Stimulated activated CD8-positive, alpha-beta memory T cell treated with anti-CD3 and anti-CD28 coated beads, Interleukin-7, amount 100 ng/mL, for 24 hours (primary cell): ENCODE results near the gene U2SURP.
"Not testable (repeated sequence)": the region's sequence is repeated elsewhere in the genome, so short reads cannot be mapped to it uniquely, and the experiment has no call there.

ENCODE experiments used
- DNase-seq: peaks from one replicate; pipeline ENCODE4 v3.0.0-alpha.2; 2020; ENCODE audit warnings: low read depth

U2SURP gene

DNA sequence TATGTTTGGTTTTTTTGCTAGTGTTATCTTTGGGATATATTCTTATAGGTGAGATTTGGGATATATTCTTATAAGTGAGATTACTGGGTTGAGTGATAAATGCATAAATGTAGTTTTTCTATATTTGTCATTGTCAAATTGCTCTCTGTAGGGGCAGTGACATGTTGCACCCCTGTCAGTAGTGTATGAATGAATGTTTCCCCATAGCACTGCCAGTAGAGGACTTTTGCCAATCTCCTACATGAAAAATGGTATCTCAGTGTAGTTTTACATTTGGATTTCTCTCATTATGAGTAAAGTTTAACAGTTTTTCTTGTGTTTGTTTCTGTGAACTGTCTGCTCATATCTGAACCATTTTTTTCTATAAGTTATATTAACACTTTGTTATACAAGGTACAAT, 13.6 kb downstream of the U2SURP start:
- DNase-seq = no peak

DNA sequence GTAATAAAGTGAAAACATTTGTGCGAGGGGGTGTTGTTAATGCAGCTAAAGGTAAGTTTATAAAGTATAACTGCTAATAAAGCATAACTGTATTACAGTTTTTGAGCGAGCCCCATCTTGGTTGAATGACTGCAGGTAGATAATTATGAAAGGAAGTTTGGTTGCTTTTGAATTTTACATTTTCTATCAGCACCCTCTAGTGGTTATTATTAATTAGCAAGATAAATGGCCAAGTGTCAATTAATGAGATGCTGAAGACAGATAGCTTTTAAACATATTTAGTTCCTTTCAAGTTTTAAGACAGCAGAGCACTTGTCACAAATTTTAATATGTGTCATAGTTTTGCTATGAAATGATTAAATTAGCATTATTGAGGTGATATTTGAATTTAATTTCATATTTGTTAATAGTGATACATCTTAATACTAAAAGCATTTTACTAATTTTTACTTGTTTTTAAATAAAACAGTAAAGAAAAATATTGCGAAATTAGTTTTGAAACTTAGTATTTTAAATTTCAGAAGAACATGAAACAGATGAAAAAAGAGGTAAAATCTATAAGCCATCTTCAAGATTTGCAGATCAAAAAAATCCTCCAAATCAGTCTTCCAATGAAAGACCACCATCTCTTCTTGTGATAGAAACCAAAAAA, 15.1 kb downstream of the U2SURP start:
- no peak for DNase-seq

DNA sequence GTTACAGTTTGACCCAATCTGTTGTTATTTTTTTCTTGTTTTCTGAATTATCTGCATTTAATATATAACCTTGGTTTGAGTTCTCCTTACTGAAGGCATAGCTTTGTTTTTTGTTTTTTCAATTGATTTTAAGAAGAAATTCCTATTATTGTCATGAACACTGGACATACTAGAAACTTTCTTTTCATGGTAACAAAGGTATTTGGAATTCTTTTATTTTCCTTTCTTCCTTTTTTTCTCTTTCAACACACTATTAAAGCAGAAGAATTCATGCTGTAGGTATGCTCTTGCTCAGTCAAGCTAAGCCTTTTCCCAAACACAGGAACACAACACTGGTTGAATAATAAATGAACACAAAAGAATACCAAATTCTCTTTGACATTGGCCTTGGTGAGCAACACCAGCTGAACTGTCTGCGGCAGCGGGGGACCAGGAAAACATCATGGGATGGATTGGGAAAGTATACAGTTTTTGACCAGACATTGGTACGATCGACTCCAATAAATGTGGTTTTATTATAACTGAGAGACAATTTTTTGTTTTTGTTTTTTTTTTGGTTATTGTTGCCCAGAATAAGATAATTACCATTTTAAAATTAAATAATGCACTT, 23.1 kb downstream of the U2SURP start:
- DNase-seq = no peak

DNA sequence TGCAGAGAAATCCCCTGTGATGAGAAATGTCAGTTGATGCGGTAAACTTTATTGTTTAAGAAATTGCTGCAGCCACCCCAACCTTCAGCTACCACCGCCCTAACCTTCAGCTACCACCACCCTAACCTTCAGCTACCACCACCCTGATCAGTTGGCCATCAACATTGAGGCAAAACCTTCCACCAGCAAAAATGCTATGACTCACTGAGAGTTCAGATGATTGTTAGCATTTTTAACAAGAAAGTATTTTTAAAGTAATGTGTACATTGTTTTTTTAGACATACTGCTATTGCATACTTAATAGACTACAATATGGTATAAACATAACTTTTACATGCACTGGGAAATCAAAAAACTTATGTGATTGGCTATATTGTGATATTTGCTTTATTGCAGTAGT, 30.0 kb downstream of the U2SURP start:
- DNase-seq = no peak

DNA sequence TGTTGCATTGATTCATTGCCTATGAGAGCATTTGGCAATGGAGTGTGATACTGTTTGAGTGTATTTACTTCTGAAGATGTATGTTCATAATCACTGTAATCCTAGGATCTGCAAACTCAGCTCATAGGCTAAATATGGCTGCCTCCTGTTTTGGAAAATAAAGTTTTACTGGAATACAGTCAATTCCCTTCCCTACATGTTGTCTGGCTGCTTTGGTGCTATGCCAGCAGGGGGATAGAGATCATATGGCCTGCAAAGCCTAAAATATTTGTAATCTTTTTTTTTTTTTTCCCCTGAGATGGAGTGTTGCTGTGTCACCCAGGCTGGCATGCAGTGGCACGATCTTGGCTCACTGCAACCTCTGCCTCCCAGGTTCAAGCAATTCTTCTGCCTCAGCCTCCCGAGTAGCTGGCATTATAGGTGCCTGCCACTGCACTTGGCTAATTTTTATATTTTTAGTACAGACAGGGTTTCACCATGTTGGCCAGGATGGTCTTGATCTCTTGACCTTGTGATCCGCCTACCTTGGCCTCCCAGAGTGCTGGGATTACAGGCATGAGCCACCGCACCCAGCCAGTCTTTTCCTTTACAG, 30.5 kb downstream of the U2SURP start:
- DNase-seq = not testable (repeated sequence)

DNA sequence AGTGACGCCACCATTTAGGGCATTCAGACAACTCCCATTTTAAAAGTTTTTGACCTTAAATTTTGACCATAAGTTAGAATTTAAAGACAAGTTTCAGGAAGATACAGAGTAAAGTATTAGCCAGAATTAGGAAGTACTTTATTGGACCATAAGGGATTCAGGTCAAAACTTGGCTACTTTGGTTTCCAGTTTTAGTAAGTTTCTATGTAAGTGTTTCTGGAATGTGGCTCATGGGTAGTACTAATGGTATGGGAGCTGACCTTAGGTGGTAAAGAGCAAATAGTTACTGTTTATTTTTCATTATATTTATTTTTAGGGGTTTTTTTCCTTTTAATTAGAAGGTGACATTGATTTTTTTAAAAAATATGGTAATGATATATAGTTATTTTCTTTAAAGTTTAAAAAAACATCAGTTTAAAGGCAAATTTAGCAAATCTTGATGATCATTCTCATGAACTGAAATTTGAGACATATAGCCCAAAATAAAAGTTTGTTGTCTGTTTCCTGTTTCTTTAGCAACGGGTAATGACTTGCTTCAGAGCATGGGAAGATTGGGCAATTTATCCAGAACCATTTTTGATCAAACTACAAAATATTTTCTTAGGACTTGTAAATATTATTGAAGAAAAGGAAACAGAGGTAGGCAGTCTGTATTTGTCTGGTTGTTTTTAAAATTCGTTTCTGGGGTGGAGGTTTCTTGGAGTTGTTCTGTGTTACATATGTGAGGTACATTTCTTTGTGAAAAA, 34.3 kb downstream of the U2SURP start:
- DNase-seq = no peak

DNA sequence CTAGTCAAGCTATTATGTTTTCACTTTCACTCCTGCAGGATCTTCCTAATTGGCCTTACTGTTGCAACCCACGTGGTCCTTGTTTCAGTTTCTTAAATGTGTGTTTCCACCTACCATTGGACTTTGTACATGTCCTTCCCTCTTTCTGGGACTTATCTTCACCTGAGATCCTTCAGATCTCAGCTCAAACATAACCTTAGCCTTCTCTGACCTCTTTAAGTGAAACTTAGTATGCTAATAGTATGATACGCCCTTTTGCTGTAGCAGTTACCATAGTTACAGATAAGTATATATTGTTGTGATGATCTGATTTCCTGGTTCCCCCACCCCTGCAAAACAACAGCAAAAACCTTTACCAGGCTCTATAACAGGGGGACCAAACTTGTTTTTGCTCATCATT, 35.2 kb downstream of the U2SURP start:
- no peak for DNase-seq

DNA sequence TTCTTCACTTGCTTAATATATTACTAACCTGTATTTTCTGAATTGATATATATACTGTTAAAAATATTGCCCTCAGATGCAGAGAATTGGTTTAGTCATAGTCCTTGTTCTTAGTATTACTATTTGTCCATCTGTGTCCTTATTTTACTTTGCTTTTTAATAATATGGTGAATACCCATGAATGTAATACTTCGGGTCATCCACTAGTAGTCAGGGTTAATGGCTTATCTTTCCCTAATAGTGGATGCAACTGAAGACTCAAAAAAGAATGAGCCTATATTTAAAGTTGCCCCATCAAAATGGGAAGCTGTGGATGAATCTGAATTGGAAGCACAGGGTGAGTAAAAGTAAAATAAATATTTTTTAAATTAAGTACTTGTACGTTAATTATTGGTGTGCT, 36.5 kb downstream of the U2SURP start:
- no peak for DNase-seq

DNA sequence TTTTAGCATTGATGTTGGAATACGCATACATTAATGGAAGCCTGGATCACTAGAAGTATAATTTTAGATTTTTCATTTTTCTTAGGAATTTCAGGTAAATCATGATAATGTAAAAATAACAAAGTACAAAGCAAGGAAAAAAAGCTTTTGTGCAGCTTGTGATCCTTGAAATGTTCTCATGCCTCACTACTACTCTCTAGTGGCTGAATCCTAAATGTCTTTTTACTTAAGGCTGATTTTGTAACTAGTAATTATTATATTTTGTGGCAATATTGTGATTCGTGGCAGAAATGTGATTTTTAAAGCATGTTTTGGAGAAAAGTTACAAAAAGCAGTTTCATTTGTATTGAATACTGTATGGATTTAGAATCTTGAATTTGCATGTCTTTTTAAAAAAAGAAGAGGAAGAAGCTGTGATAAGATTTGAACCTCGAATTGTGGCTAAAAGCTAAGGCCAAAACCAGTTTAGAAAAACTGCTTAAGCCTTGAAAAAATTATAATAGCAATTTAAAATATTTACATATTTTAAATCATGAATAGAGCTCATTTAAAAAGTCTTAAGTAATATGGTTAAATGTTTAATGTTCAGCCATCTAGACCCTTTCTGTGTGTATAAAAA, 39.0 kb downstream of the U2SURP start:
- DNase-seq = no peak

DNA sequence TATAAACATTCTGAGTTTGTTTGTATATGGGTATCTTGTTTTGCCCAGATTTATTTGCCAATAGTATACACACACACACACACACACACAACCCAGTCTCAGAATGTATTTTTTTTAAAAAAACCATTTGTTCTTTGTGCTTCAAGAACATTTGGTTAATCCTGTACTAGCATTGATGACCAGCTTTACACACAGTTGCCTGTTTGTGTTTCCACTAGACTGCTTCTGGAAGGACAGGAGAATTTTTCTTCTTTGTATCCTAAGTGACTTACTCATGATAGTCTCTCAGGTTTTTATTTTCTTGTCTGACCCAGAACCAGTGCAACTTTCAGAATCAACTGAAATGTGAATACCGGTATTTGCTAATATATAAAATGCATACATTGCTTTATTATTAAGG, 40.5 kb downstream of the U2SURP start:
- DNase-seq = no peak

DNA sequence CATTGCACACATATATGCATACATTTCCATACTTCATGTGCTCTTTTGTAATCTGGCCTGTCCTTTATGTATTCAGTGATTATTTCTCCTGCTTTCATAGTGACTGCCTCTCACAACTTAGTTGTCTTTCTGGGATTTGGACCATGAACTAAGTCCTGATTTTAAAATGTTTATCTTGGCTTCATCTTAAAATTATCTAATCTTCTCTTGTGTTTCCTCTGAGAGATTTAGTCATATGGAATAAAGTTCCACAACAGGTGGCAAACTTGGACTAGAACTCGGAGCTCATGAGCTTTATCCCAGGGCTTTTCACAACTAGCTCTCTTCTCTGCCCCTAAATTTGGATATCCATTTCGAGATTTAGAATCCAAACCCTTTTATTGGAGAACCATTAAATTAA, 44.3 kb downstream of the U2SURP start:
- DNase-seq = no peak

DNA sequence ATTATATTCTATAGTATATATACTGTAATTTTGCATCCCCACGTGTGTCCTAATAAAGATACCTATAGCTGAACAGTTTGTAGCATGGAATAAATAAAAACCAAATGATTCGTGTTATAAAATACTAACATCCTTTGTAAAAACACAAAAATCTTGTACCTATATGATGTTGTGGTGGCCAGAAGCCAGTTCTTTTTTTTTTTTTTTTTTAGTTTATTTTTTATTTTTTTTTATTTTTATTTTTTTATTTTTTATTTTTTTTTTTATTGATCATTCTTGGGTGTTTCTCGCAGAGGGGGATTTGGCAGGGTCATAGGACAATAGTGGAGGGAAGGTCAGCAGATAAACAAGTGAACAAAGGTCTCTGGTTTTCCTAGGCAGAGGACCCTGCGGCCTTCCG, 44.7 kb downstream of the U2SURP start:
- not testable (repeated sequence) for DNase-seq

DNA sequence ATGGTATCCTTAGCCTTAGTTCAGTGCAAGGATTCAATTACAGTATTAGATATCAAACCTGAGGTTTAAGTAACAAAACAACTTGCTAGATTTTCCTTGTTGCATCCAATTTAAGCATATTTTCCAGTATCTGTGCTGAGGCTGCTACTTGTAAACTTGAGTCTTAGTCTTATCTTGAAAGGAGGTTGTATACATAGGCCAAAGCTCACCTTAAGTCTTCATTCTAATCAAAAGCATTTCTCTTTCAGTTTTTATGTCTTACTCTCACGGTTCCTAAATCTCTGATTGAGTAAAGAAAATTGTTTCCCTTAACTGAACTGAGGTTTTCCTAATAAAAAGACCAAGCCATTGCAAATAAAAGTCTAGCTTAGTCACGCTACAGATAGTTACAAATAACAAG, 52.6 kb downstream of the U2SURP start:
- DNase-seq = no peak

DNA sequence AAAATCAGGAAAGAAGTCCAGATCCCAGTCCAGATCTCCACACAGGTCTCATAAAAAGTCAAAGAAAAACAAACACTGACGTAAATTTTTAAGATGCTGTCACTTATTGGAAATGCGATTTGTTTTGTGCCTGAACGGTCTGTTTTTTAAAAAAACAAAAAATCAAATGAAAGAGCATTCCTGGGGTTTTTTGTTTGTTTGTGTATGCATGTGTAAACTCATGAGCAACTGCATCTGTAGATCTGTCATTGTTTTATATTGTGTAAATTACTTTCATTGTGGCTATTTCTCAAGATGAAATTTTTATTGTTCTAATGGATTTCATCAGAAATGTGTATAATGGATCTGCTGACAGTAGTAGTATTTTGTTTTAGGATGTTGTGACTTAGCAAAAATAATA, 55.0 kb downstream of the U2SURP start:
- DNase-seq = no peak

DNA sequence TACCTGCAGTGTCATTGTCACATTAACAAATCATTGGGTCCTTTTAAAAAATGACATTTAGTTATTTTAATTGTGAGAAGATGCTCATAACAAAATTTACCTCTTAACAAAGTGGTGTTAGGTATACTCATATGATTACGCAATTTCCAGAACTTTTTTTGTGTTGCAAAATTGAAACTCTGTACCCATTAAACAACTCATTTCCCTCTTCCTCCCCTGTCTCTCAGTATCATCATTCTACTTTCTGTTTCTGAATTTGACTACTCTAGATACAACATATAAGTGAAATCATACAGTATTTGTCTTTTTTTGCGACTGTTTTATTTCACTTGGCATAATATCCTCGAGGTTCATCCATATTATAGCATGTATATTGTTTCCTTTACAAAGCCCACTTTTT, 59.5 kb downstream of the U2SURP start:
- DNase-seq = no peak

DNA sequence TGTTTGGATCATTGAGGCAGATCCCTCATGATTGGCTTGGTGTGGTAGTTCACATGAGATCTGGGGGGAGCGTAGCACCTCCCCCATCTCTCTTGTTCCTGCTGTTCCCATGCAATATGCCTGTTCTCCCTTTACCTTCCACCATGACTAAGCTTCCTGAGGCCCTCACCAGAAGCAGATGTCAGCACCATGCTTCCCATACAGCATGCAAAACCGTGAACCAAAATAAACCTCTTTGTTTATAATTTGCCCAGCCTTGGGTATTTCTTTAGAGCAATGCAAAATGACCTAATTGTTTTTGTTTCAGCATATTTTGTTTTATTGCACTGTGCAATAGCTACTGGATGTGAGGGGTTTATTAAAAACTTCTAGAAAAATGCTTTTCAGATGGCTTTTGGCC, 61.6 kb downstream of the U2SURP start:
- DNase-seq = no peak

DNA sequence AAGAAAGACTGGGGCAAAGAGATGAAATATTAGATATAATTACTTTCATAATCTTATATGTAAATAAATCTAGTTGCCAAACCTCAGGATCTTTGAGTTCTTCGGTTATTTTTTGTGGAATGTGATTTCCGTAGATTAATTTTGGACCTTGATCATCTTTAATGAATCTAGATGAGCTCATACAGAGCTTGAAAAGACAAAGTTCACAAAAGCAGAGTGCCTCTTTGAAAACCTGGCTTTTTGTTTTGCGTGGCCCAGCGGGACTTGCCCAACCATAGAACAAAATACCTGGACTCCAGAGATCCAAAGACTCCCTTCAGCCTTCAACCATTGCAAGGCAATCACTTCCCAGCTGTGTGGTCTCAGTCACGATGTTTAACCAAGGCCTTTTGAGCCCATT, 63.4 kb downstream of the U2SURP start:
- DNase-seq = no peak

DNA sequence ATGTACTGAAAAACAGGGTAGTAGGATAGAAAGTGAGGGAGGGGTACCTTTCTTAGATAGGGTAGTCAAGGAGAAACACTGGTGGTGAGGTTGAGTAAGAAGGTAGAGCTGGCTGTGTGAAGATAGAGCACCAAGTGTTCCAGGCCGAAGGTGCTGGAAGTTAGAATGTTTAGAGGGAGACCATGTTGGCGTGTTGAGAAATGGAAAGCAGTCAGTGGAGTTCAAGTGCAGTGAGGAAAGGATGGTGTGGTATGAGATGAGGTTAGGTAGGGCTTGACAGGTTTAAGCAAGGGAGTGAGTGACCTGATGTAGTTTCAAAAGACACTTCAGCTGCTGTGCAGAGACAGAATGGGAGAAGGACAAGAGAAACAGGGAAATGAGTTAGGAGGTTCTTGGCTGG, 64.0 kb downstream of the U2SURP start:
- no peak for DNase-seq

DNA sequence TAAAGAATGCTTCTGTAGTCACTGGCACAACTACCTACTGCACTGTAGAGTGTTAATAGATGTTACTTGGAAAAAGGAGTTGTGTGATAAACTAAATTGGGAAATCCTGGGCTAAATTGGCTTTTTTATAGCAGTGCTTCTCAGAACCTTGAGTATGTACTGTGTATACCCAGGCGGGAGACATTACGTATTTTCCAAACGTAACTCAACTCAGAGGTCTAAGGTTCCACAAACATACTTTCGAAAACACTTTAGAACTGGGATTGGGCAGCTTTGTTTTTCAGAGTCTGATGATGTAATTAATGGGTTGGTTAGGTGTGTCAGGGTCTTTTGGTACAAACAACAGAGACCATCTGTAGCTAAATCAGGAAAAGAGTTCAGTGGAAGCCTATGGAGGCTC, 64.7 kb downstream of the U2SURP start:
- no peak for DNase-seq

DNA sequence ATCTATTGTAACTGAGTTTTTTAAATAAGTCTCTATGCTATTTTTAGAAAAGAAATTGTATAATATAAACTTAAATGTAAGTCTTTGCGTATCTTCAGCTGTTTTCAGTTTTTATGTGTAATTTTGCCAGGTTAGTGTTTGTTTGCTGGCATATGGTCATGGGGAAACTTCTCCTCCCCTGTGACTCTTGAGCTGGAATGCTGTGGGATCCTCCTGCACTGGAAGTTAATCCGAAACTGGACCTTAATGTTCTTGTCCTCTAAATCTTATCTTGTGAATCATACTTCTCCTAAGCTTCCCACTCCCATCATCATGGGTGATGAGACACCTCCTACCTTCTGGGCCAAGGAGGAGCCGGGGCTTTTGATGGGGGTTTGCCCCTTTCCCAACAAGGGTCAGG, 65.8 kb downstream of the U2SURP start:
- no peak for DNase-seq

DNA sequence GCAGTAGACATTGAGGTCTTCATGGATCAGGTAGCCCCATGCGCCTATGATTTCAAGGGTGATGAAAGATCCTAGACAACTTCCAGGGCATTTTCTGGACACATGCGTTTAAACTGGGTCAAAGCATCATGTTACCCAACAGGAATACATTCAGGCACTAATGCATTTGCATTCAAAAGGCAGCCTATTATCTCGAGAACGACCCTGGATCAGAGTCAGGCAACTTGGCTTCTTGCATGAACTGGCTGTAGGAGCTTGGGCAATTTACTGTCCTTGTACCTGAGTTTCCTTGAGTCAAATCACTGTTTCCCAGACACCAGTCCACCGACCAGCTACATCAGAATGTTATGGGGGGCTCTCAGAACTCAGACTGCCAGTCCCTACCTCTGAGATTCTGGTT, 66.7 kb downstream of the U2SURP start:
- no peak for DNase-seq

DNA sequence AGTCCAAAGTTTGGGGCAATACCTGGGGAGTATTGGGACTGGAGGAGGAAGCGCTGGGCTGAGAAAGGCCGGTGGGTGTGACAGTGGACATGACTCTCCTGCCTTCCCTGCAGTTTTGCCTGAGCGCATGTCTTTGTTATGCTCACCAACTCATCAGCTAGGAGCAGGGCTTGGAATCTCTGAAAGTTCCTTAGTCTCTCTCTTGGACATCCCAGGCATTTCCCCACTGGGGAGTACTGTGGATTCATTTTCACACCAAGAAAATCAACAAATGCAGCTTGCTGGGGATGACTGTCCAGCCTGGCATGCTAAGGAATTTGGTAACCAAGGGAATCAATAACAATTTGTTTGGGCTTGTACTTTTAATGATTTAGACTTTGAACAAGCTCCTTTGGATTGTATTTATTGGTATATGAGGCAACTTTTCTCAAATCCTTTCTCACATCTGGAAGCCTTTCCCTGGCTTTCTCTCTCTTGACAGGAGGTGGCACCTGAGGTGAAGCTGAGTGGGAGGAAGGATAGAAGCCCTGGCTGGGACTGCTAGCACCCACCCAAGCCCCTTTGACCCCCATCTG, 69.7 kb downstream of the U2SURP start:
- DNase-seq = no peak
